Measurements from ENCODE around the gene ATP6V0E1.

ATP6V0E1 gene

DNA sequence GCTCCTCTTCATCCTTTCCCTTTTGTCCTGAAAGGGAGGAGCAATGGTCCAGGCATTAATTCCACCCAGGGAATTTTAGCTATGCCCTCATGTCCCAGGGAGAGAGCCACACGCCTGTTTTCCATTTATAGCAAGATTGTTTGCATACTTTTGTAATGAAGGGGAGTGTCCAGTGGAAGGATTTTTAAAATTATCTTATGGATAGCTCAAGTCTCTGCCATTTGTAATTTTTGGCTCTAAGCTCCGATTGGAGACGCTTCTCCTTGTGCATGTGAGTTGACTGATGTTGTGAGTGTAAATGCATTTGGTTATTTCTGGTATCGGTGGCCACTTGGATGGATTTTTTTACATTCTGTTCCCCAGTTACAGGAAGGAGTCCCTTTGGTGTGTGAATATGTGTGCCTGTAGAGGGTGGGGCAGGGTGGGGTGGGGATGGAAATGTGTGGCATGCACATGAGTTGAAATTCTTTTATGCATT lies 31.5 kb upstream of the ATP6V0E1 start:
- Histone ChIP-seq H3K4me3 (IDR thresholded peaks at IDR 0.05; ENCODE audit: insufficient read depth, low read depth, low read length) (no peak overlapping the region), H3K27me3 (ENCODE audit: insufficient read depth, low read depth) (no peaks in the 10 kb centered on the region), H3K79me2 (ENCODE audit: insufficient read depth, low read depth) (no peaks in the 10 kb centered on the region), H3K27ac (no peak overlapping the region), H4K20me1 (ENCODE audit: insufficient read depth) (no peaks in the 10 kb centered on the region), H3K36me3 (ENCODE audit: insufficient read depth) (no peaks in the 10 kb centered on the region), H3K9ac (no peak overlapping the region), H2AFZ (ENCODE audit: low read depth) (no peak overlapping the region), H3K4me2 (no peak overlapping the region), H3K4me1 (ENCODE audit: low read depth, poor library complexity, severe bottlenecking) (no peaks in the 10 kb centered on the region)
- TF ChIP-seq, protein P1, sequence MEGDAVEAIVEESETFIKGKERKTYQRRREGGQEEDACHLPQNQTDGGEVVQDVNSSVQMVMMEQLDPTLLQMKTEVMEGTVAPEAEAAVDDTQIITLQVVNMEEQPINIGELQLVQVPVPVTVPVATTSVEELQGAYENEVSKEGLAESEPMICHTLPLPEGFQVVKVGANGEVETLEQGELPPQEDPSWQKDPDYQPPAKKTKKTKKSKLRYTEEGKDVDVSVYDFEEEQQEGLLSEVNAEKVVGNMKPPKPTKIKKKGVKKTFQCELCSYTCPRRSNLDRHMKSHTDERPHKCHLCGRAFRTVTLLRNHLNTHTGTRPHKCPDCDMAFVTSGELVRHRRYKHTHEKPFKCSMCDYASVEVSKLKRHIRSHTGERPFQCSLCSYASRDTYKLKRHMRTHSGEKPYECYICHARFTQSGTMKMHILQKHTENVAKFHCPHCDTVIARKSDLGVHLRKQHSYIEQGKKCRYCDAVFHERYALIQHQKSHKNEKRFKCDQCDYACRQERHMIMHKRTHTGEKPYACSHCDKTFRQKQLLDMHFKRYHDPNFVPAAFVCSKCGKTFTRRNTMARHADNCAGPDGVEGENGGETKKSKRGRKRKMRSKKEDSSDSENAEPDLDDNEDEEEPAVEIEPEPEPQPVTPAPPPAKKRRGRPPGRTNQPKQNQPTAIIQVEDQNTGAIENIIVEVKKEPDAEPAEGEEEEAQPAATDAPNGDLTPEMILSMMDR (conservative IDR thresholded peaks at IDR 0.05; ENCODE audit: low read depth, low read length) = no peak

DNA sequence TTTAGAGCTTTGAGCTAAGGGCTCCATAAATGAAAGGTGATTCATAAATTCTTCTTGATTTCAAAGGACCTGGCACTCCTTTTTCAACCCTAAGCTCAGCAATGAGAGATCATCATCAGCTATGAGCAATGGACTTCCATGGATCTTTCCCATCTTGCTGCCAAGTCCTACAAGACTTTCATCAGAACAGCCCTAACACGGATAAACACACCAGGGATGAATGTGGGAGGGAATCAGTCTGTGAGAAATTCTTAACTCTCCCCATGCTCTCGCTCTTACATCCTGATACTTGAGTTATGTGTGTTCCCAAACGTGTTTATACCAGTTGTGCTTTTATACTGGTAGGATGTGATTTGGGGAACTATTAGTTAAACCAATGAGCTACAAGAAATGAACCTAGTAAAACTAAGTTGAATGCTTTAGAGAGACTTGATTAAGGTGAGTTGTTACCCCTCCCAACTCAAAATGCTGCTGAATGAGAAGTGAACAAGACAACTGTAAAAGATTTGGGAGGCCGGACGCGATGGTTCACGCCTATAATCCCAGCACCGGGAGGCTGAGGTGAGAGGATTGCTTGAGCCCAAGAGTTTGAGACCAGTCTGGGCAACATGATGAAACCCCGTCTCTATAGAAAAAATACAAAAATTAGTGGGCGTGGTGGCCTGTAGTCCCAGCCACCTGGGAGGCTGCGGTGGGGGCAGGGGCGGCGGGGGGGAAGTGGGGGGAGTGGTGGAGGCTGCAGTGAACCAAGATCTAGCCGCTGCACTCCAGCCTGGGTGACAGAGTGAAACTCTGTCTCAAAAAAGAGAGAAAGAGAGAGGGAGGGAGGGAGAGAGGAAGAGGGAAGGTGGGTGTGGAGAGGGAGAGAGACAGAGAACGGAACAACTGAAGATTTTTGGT lies 29.5 kb upstream of the ATP6V0E1 start:
- Histone ChIP-seq H3K4me3 (IDR thresholded peaks at IDR 0.05; ENCODE audit: insufficient read depth, low read depth, low read length) (no peak overlapping the region), H3K9ac (no peak overlapping the region), H4K20me1 (ENCODE audit: insufficient read depth) (no peaks in the 10 kb centered on the region), H3K79me2 (ENCODE audit: insufficient read depth, low read depth) (no peaks in the 10 kb centered on the region), H3K4me2 (no peak overlapping the region), H3K27me3 (ENCODE audit: insufficient read depth, low read depth) (no peaks in the 10 kb centered on the region), H3K27ac (no peak overlapping the region), H3K36me3 (ENCODE audit: insufficient read depth) (no peaks in the 10 kb centered on the region), H2AFZ (ENCODE audit: low read depth) (no peak overlapping the region), H3K4me1 (ENCODE audit: low read depth, poor library complexity, severe bottlenecking) (no peaks in the 10 kb centered on the region)
- TF ChIP-seq, protein P1 (conservative IDR thresholded peaks at IDR 0.05; ENCODE audit: low read depth, low read length) = no peak

DNA sequence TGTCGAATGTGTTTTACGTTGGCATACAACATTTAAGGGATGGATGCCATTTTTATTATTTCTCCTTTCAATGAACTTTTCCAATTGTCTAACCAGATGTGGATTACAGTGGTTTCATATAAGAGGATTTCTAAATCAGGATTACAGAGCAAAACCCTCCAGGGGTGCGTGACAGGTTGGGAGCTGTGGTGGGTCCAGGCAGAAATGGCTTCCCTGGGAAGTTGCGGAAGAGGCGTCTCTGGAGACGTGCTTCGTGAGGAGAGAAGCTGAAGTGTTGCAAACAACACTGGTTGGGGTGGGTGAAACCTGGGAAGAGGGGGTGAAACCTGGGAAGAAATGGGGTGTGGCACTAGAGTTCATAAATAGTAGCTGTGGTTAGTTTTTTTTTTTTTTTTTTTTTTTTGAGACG lies 28.8 kb upstream of the ATP6V0E1 start:
- no peaks in the 10 kb centered on the region for H4K20me1 ChIP-seq (ENCODE audit: insufficient read depth)
- H3K9ac ChIP-seq = no peak overlapping the region
- no peaks in the 10 kb centered on the region for H3K4me1 ChIP-seq (ENCODE audit: low read depth, poor library complexity, severe bottlenecking)
- H3K27ac ChIP-seq = no peak overlapping the region
- no peak overlapping the region for H2AFZ ChIP-seq (ENCODE audit: low read depth)
- TF ChIP-seq, protein P1 (conservative IDR thresholded peaks at IDR 0.05; ENCODE audit: low read depth, low read length) = no peak
- no peaks in the 10 kb centered on the region for H3K79me2 ChIP-seq (ENCODE audit: insufficient read depth, low read depth)
- no peak overlapping the region for H3K4me3 ChIP-seq (IDR thresholded peaks at IDR 0.05; ENCODE audit: insufficient read depth, low read depth, low read length)
- no peak overlapping the region for H3K4me2 ChIP-seq
- H3K27me3 ChIP-seq (ENCODE audit: insufficient read depth, low read depth) = no peaks in the 10 kb centered on the region
- no peaks in the 10 kb centered on the region for H3K36me3 ChIP-seq (ENCODE audit: insufficient read depth)

DNA sequence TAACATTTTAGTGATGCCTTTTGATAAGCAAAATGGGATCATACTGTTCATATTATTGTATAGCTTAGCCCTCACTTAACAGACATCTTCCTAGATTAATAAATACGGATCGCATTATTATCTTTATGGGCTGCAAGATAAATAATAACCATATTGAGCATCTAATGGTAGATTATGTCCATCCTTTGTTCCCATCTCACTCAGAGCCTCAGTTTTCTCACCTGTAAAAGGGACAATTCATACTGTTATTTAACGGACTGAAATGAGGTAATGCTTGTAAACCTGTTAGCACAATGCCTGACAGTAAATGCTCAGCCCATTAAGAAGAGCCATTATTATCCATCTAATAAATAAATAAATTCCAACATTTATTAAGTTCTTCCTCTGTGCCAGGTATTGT lies 27.3 kb upstream of the ATP6V0E1 start:
- TF ChIP-seq, protein P1 (conservative IDR thresholded peaks at IDR 0.05; ENCODE audit: low read depth, low read length) = no peak
- Histone ChIP-seq H3K9ac (no peak overlapping the region), H3K36me3 (ENCODE audit: insufficient read depth) (no peaks in the 10 kb centered on the region), H4K20me1 (ENCODE audit: insufficient read depth) (no peaks in the 10 kb centered on the region), H3K27me3 (ENCODE audit: insufficient read depth, low read depth) (no peaks in the 10 kb centered on the region), H3K4me3 (IDR thresholded peaks at IDR 0.05; ENCODE audit: insufficient read depth, low read depth, low read length) (no peak overlapping the region), H3K79me2 (ENCODE audit: insufficient read depth, low read depth) (no peaks in the 10 kb centered on the region), H3K4me1 (ENCODE audit: low read depth, poor library complexity, severe bottlenecking) (peaks cover 6% of the 10 kb centered on the region), H3K4me2 (no peak overlapping the region), H3K27ac (no peak overlapping the region), H2AFZ (ENCODE audit: low read depth) (no peak overlapping the region)

Measured in KMS-11 (cell line).